ENCODE results near the gene CLCA1.

Gene CLCA1

GRCh38 chr1:86472152-86472551, 3.4 kb downstream of the CLCA1 start:
- no peak overlapping the region for H3K4me3 ChIP-seq (ENCODE audit: low read depth, low read length)
- no peak for DNase-seq (ENCODE audit: low read depth)
- no peak for TF ChIP-seq CTCF (IDR thresholded peaks at IDR 0.05; ENCODE audit: low read depth, low read length, missing control alignments)

- no peak for TF ChIP-seq CTCF (IDR thresholded peaks at IDR 0.05; ENCODE audit: low read depth, low read length, missing control alignments)
- no peak overlapping the region for H3K4me3 ChIP-seq (ENCODE audit: low read depth, low read length)
- no peak for DNase-seq (ENCODE audit: low read depth)
Measured at GRCh38 chr1:86472767-86473166, 4.0 kb downstream of the CLCA1 start.

- no peak for TF ChIP-seq CTCF (IDR thresholded peaks at IDR 0.05; ENCODE audit: low read depth, low read length, missing control alignments)
- no peak overlapping the region for H3K4me3 ChIP-seq (ENCODE audit: low read depth, low read length)
- DNase-seq (ENCODE audit: low read depth), result no peak
Measured at GRCh38 chr1:86477256-86477655, 8.5 kb downstream of the CLCA1 start.

- no peak for TF ChIP-seq CTCF (IDR thresholded peaks at IDR 0.05; ENCODE audit: low read depth, low read length, missing control alignments)
- no peak for DNase-seq (ENCODE audit: low read depth)
- no peak overlapping the region for H3K4me3 ChIP-seq (ENCODE audit: low read depth, low read length)
Measured at GRCh38 chr1:86477682-86478081, 9.0 kb downstream of the CLCA1 start.

- no peak for TF ChIP-seq CTCF (IDR thresholded peaks at IDR 0.05; ENCODE audit: low read depth, low read length, missing control alignments)
- no peak for DNase-seq (ENCODE audit: low read depth)
- H3K4me3 ChIP-seq (ENCODE audit: low read depth, low read length), result no peak overlapping the region
Measured at GRCh38 chr1:86478416-86479156, 9.9 kb downstream of the CLCA1 start.

- DNase-seq (ENCODE audit: low read depth), result no peak
- no peak for TF ChIP-seq CTCF (IDR thresholded peaks at IDR 0.05; ENCODE audit: low read depth, low read length, missing control alignments)
- no peak overlapping the region for H3K4me3 ChIP-seq (ENCODE audit: low read depth, low read length)
Measured at GRCh38 chr1:86481966-86482365, 13.2 kb downstream of the CLCA1 start.
